Left lung (tissue), 10 donors: ENCODE results near the gene CCDC159. TPM values are rescaled to one million over a fixed set of nuclear protein-coding genes. Genes with fewer than 3 reads are reported as not detected.

Source experiments
- ATAC-seq: fragments of 200-7000 bp; cut with Tn5 transposase; one replicate; pipeline ENCODE4 v1.9.1; 2020; ENCODE audit warnings: moderate library complexity
- DNase-seq, 4 donors: peaks; one replicate each; pipeline ENCODE4 v3.0.0-alpha.2; 2013 to 2020
- H3K27ac ChIP-seq, 2 donors: fragments of 200-600 bp; sonication (generic) in 1 of 2; one replicate each; pipeline versions ENCODE4 v1.5.0 to v1.8.0; 2020 to 2021
- H3K27me3 ChIP-seq, 2 donors: fragments of 200-600 bp; sonication (generic) in 1 of 2; one replicate each; pipeline versions ENCODE4 v1.5.0 to v1.8.0; 2020 to 2021
- H3K36me3 ChIP-seq, 2 donors: fragments of 200-600 bp; sonication (generic) in 1 of 2; one replicate each; pipeline versions ENCODE4 v1.5.0 to v1.8.0; 2020 to 2021
- H3K4me1 ChIP-seq, 2 donors: fragments of 200-600 bp; one replicate each; pipeline ENCODE4 v1.8.0; 2021
- H3K4me3 ChIP-seq, 2 donors: fragments of 200-600 bp; sonication (generic) in 1 of 2; one replicate each; pipeline versions ENCODE4 v1.5.0 to v1.8.0; 2020 to 2021; ENCODE audit warnings: mild to moderate bottlenecking in 1 of 2
- H3K9me3 ChIP-seq, 2 donors: fragments of 200-600 bp; sonication (generic) in 1 of 2; one replicate each; pipeline versions ENCODE4 v1.5.0 to v1.8.0; 2020 to 2021
- CTCF ChIP-seq, 2 donors: fragments of 200-600 bp; sonication (generic) in 1 of 2; IDR thresholded peaks; one replicate each; pipeline versions ENCODE4 v1.5.0 to v1.8.0; 2021; ENCODE audit warnings: antibody characterized with exemption in 2 of 2
- intact Hi-C, 2 donors: fragments of 100-400 bp; cut with DNase I; formaldehyde crosslinking; loops; one replicate each; pipeline versions ENCODE4 v1.11.2 to v1.14.2; 2022
- polyA plus RNA-seq, 6 donors: library from polyadenylated mRNA; unstranded; fragments of 120-200 nt; gene quantifications; one replicate each; pipeline ENCODE4 v1.2.1, GENCODE V29; 2013; ENCODE audit not compliant: insufficient read length in 6 of 6
- total RNA-seq, 2 donors: library from RNA; stranded (reverse); fragmentation: NEBNext Ultra II Directional; extraction: Animal tissue kit (Norgen Biotek cat#: 25700); gene quantifications; one replicate each; pipeline ENCODE4 v1.2.1, GENCODE V29; 2021
- donor health status: DM: no; HTN: yes; CAD: no.
- donor health status: DM: no; HTN: no; CAD: no.

CCDC159 gene
- total and polyA plus RNA-seq, 8 donors: 29.9 to 56.4 (median 44.7) TPM

GRCh38 chr19:11356074-11356397, 9.7 kb downstream of the CCDC159 start:
- no peak for TF ChIP-seq CTCF (IDR thresholded peaks at IDR 0.05)
- peaks cover 0 to 19% of the 10 kb centered on the region in 2 donors for H3K36me3 ChIP-seq
- no peaks in the 10 kb centered on the region for H3K27me3 ChIP-seq
- DNase-seq (no peak), ATAC-seq (no peak)
- intact Hi-C loops: no loop called here
- peaks cover 0 to 17% of the 10 kb centered on the region in 2 donors for H3K4me1 ChIP-seq
- no peak overlapping the region for H3K27ac ChIP-seq
- H3K9me3 ChIP-seq: no peaks in the 10 kb centered on the region
- H3K4me3 ChIP-seq: peak overlapping the region; percentile 44 to 58

- Histone ChIP-seq H3K4me1 (peaks cover 0 to 21% of the 10 kb centered on the region in 2 donors), H3K36me3 (peaks cover 0 to 27% of the 10 kb centered on the region in 2 donors), H3K27me3 (no peaks in the 10 kb centered on the region), H3K4me3 (no peak overlapping the region), H3K9me3 (no peaks in the 10 kb centered on the region), H3K27ac (no peak overlapping the region)
- no peak for DNase-seq
- TF ChIP-seq CTCF (IDR thresholded peaks at IDR 0.05): no peak
- ATAC-seq: no peak
- intact Hi-C loops: no loop called here
Observed at GRCh38 chr19:11356676-11357550, 10.6 kb downstream of the CCDC159 start.

GRCh38 chr19:11359421-11359820, 13.1 kb downstream of the CCDC159 start:
- H3K27me3 ChIP-seq: no peaks in the 10 kb centered on the region
- DNase-seq: no peak
- ATAC-seq: no peak
- no peak overlapping the region for H3K27ac ChIP-seq
- intact Hi-C loops: no loop called here
- peaks cover 0 to 48% of the 10 kb centered on the region in 2 donors for H3K36me3 ChIP-seq
- peaks cover 0 to 19% of the 10 kb centered on the region in 2 donors for H3K4me1 ChIP-seq
- no peaks in the 10 kb centered on the region for H3K9me3 ChIP-seq
- H3K4me3 ChIP-seq: no peak overlapping the region
- TF ChIP-seq CTCF (IDR thresholded peaks at IDR 0.05): no peak

GRCh38 chr19:11361037-11361770, 14.9 kb downstream of the CCDC159 start:
- intact Hi-C loops: no loop called here
- H3K4me3 ChIP-seq: peak overlapping the region in 1 of 2 donors; percentile 11
- peaks cover 0 to 66% of the 10 kb centered on the region in 2 donors for H3K36me3 ChIP-seq
- no peak overlapping the region for H3K27ac ChIP-seq
- DNase-seq: peak in 2 of 4 donors; percentile 66 to 90
- no peak for TF ChIP-seq CTCF (IDR thresholded peaks at IDR 0.05)
- peak; percentile 89 for ATAC-seq
- H3K9me3 ChIP-seq: no peaks in the 10 kb centered on the region
- H3K4me1 ChIP-seq: peaks cover 0 to 7% of the 10 kb centered on the region in 2 donors
- H3K27me3 ChIP-seq: no peaks in the 10 kb centered on the region
